ENCODE results near the gene STK11. TPM values are rescaled to one million over a fixed set of nuclear protein-coding genes. Genes with fewer than 3 reads are reported as not detected.

STK11 gene
- polyA plus RNA-seq, 2 donors = 38.8 to 61.4 TPM

- peaks cover 0 to 40% of the 10 kb centered on the region in 2 donors for H3K4me1 ChIP-seq (ENCODE audit: control insufficient read depth in 2 of 2, insufficient read depth in 2 of 2, low read length in 1 of 2)
- no peaks in the 10 kb centered on the region for H3K27me3 ChIP-seq (ENCODE audit: control insufficient read depth in 1 of 2, insufficient read depth in 2 of 2, low read length in 2 of 2)
- 66 to 74% methylated on average over 39 of the region's 39 CpGs for WGBS, 2 donors
- H3K27ac ChIP-seq (ENCODE audit: low read depth in 2 of 2, low read length in 1 of 2) = peak overlapping the region; percentile 22 to 34
- H3K4me3 ChIP-seq (ENCODE audit: low read depth in 1 of 2, low read length in 2 of 2) = peak overlapping the region; percentile 34 to 52
- peaks cover 0 to 4% of the 10 kb centered on the region in 2 donors for H3K36me3 ChIP-seq (ENCODE audit: control insufficient read depth in 2 of 2, insufficient read depth in 2 of 2, low read length in 1 of 2)
- no peaks in the 10 kb centered on the region for H3K9me3 ChIP-seq (ENCODE audit: control insufficient read depth in 2 of 2, insufficient read depth in 1 of 2, low read depth in 1 of 2, low read length in 1 of 2)
Observed at GRCh38 chr19:1235625-1236538, 30.3 kb downstream of the STK11 start.

GRCh38 chr19:1236576-1236975, 31.0 kb downstream of the STK11 start:
- H3K27ac ChIP-seq (ENCODE audit: low read depth in 2 of 2, low read length in 1 of 2) = peak overlapping the region; percentile 22 to 34
- 11% methylated on average over 25 to 42 of the region's 42 CpGs for WGBS, 2 donors
- peak overlapping the region; percentile 52 to 56 for H3K4me3 ChIP-seq (ENCODE audit: low read depth in 1 of 2, low read length in 2 of 2)
- no peaks in the 10 kb centered on the region for H3K27me3 ChIP-seq (ENCODE audit: control insufficient read depth in 1 of 2, insufficient read depth in 2 of 2, low read length in 2 of 2)
- H3K4me1 ChIP-seq (ENCODE audit: control insufficient read depth in 2 of 2, insufficient read depth in 2 of 2, low read length in 1 of 2) = peaks cover 0 to 42% of the 10 kb centered on the region in 2 donors
- H3K9me3 ChIP-seq (ENCODE audit: control insufficient read depth in 2 of 2, insufficient read depth in 1 of 2, low read depth in 1 of 2, low read length in 1 of 2) = no peaks in the 10 kb centered on the region
- H3K36me3 ChIP-seq (ENCODE audit: control insufficient read depth in 2 of 2, insufficient read depth in 2 of 2, low read length in 1 of 2) = peaks cover 0 to 4% of the 10 kb centered on the region in 2 donors

GRCh38 chr19:1237027-1237659, 31.6 kb downstream of the STK11 start:
- Histone ChIP-seq H3K36me3 (ENCODE audit: control insufficient read depth in 2 of 2, insufficient read depth in 2 of 2, low read length in 1 of 2) (peaks cover 0 to 4% of the 10 kb centered on the region in 2 donors), H3K27ac (ENCODE audit: low read depth in 2 of 2, low read length in 1 of 2) (no peak overlapping the region), H3K4me1 (ENCODE audit: control insufficient read depth in 2 of 2, insufficient read depth in 2 of 2, low read length in 1 of 2) (peaks cover under 1 to 37% of the 10 kb centered on the region in 2 donors), H3K4me3 (ENCODE audit: low read depth in 1 of 2, low read length in 2 of 2) (peak overlapping the region; percentile 52 to 56), H3K27me3 (ENCODE audit: control insufficient read depth in 1 of 2, insufficient read depth in 2 of 2, low read length in 2 of 2) (no peaks in the 10 kb centered on the region), H3K9me3 (ENCODE audit: control insufficient read depth in 2 of 2, insufficient read depth in 1 of 2, low read depth in 1 of 2, low read length in 1 of 2) (no peaks in the 10 kb centered on the region)
- WGBS, 2 donors = 0 to 1% methylated on average over 35 to 60 of the region's 60 CpGs

- H3K27ac ChIP-seq (ENCODE audit: low read depth in 2 of 2, low read length in 1 of 2) = peak within 1 kb of the TSS in 1 of 2 donors; percentile 45
- peak within 1 kb of the TSS; percentile 52 to 56 for H3K4me3 ChIP-seq (ENCODE audit: low read depth in 1 of 2, low read length in 2 of 2)
- H3K4me1 ChIP-seq (ENCODE audit: control insufficient read depth in 2 of 2, insufficient read depth in 2 of 2, low read length in 1 of 2) = peaks cover 2 to 34% of the 10 kb centered on the region in 2 donors
- H3K36me3 ChIP-seq (ENCODE audit: control insufficient read depth in 2 of 2, insufficient read depth in 2 of 2, low read length in 1 of 2) = peaks cover 0 to 4% of the 10 kb centered on the region in 2 donors
- 1 to 3% methylated on average over 35 to 87 of the region's 87 CpGs for WGBS, 2 donors
- H3K27me3 ChIP-seq (ENCODE audit: control insufficient read depth in 1 of 2, insufficient read depth in 2 of 2, low read length in 2 of 2) = no peaks in the 10 kb centered on the region
- H3K9me3 ChIP-seq (ENCODE audit: control insufficient read depth in 2 of 2, insufficient read depth in 1 of 2, low read depth in 1 of 2, low read length in 1 of 2) = no peaks in the 10 kb centered on the region
Observed at GRCh38 chr19:1237754-1238368, 32.3 kb downstream of the STK11 start, which contains the start of gene CBARP. Gene CBARP (minus strand): TSS chr19:1238005. CDS start chr19:1236100, 1,905 bp downstream.

- H3K4me3 ChIP-seq (ENCODE audit: low read depth in 1 of 2, low read length in 2 of 2) = peak overlapping the region in 1 of 2 donors; percentile 19
- no peaks in the 10 kb centered on the region for H3K9me3 ChIP-seq (ENCODE audit: control insufficient read depth in 2 of 2, insufficient read depth in 1 of 2, low read depth in 1 of 2, low read length in 1 of 2)
- H3K27ac ChIP-seq (ENCODE audit: low read depth in 2 of 2, low read length in 1 of 2) = peak overlapping the region in 1 of 2 donors; percentile 45
- WGBS, 2 donors = 53 to 57% methylated on average over 34 of the region's 34 CpGs
- H3K36me3 ChIP-seq (ENCODE audit: control insufficient read depth in 2 of 2, insufficient read depth in 2 of 2, low read length in 1 of 2) = peaks cover 0 to 4% of the 10 kb centered on the region in 2 donors
- no peaks in the 10 kb centered on the region for H3K27me3 ChIP-seq (ENCODE audit: control insufficient read depth in 1 of 2, insufficient read depth in 2 of 2, low read length in 2 of 2)
- peaks cover 2 to 29% of the 10 kb centered on the region in 2 donors for H3K4me1 ChIP-seq (ENCODE audit: control insufficient read depth in 2 of 2, insufficient read depth in 2 of 2, low read length in 1 of 2)
Observed at GRCh38 chr19:1238369-1239303, 33.1 kb downstream of the STK11 start.

GRCh38 chr19:1239420-1239795, 33.8 kb downstream of the STK11 start:
- peak overlapping the region; percentile 66 to 78 for H3K27ac ChIP-seq (ENCODE audit: low read depth in 2 of 2, low read length in 1 of 2)
- 67 to 75% methylated on average over 11 of the region's 11 CpGs for WGBS, 2 donors
- no peaks in the 10 kb centered on the region for H3K27me3 ChIP-seq (ENCODE audit: control insufficient read depth in 1 of 2, insufficient read depth in 2 of 2, low read length in 2 of 2)

GRCh38 chr19:1239796-1240737, 34.5 kb downstream of the STK11 start:
- H3K4me3 ChIP-seq (ENCODE audit: low read depth in 1 of 2, low read length in 2 of 2) = peak overlapping the region in 1 of 2 donors; percentile 13
- 9 to 15% methylated on average over 68 to 84 of the region's 84 CpGs for WGBS, 2 donors
- no peaks in the 10 kb centered on the region for H3K36me3 ChIP-seq (ENCODE audit: control insufficient read depth in 2 of 2, insufficient read depth in 2 of 2, low read length in 1 of 2)
- peaks cover 2 to 31% of the 10 kb centered on the region in 2 donors for H3K4me1 ChIP-seq (ENCODE audit: control insufficient read depth in 2 of 2, insufficient read depth in 2 of 2, low read length in 1 of 2)
- H3K9me3 ChIP-seq (ENCODE audit: control insufficient read depth in 2 of 2, insufficient read depth in 1 of 2, low read depth in 1 of 2, low read length in 1 of 2) = no peaks in the 10 kb centered on the region
- H3K27me3 ChIP-seq (ENCODE audit: control insufficient read depth in 1 of 2, insufficient read depth in 2 of 2, low read length in 2 of 2) = no peaks in the 10 kb centered on the region
- H3K27ac ChIP-seq (ENCODE audit: low read depth in 2 of 2, low read length in 1 of 2) = peak overlapping the region; percentile 66 to 78

More at GRCh38 chr19:1239420-1239795, 33.8 kb downstream of the STK11 start:
- H3K4me1 ChIP-seq (ENCODE audit: control insufficient read depth in 2 of 2, insufficient read depth in 2 of 2, low read length in 1 of 2) = peaks cover 2 to 31% of the 10 kb centered on the region in 2 donors
- H3K36me3 ChIP-seq (ENCODE audit: control insufficient read depth in 2 of 2, insufficient read depth in 2 of 2, low read length in 1 of 2) = peaks cover 0 to 4% of the 10 kb centered on the region in 2 donors
- no peak overlapping the region for H3K4me3 ChIP-seq (ENCODE audit: low read depth in 1 of 2, low read length in 2 of 2)
- no peaks in the 10 kb centered on the region for H3K9me3 ChIP-seq (ENCODE audit: control insufficient read depth in 2 of 2, insufficient read depth in 1 of 2, low read depth in 1 of 2, low read length in 1 of 2)

GRCh38 chr19:1240925-1241324, 35.3 kb downstream of the STK11 start:
- H3K4me1 ChIP-seq (ENCODE audit: control insufficient read depth in 2 of 2, insufficient read depth in 2 of 2, low read length in 1 of 2) = peaks cover 5 to 29% of the 10 kb centered on the region in 2 donors
- H3K9me3 ChIP-seq (ENCODE audit: control insufficient read depth in 2 of 2, insufficient read depth in 1 of 2, low read depth in 1 of 2, low read length in 1 of 2) = no peaks in the 10 kb centered on the region
- H3K4me3 ChIP-seq (ENCODE audit: low read depth in 1 of 2, low read length in 2 of 2) = no peak overlapping the region
- WGBS, 2 donors = 52% methylated on average over 15 of the region's 15 CpGs
- no peaks in the 10 kb centered on the region for H3K36me3 ChIP-seq (ENCODE audit: control insufficient read depth in 2 of 2, insufficient read depth in 2 of 2, low read length in 1 of 2)
- no peaks in the 10 kb centered on the region for H3K27me3 ChIP-seq (ENCODE audit: control insufficient read depth in 1 of 2, insufficient read depth in 2 of 2, low read length in 2 of 2)
- H3K27ac ChIP-seq (ENCODE audit: low read depth in 2 of 2, low read length in 1 of 2) = no peak overlapping the region

All from esophagus (tissue), 2 donors.